GM15510 (cell line): ENCODE data around the gene NPFF.

Experiments used
- POLR2A ChIP-seq: IDR thresholded peaks from 3 replicates; pipeline ENCODE4 v1.6.1; 2011; ENCODE audit warnings: borderline replicate concordance; ENCODE audit not compliant: insufficient read length; ENCODE audit errors: extremely low read depth

The NPFF gene

DNA sequence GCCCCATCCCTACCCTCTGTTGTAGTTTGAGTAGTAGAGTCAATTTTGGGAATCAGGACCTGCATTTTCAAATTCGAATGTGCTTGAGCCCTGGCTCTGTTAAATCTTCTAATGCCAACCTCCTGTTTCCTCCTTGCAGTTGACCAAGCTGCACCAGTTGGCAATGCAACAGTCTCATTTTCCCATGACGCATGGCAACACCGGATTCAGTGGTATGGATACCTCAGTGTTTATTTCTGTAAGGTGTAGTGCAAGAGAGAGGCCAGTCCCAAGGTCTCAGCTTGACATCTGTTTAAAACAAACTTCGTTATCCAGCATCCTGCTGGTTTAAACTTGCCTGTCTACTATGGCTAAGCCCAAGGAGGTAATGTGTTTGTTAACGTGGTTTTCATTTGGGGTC is 40.2 kb downstream of the NPFF start:
- TF ChIP-seq POLR2A = no peak

DNA sequence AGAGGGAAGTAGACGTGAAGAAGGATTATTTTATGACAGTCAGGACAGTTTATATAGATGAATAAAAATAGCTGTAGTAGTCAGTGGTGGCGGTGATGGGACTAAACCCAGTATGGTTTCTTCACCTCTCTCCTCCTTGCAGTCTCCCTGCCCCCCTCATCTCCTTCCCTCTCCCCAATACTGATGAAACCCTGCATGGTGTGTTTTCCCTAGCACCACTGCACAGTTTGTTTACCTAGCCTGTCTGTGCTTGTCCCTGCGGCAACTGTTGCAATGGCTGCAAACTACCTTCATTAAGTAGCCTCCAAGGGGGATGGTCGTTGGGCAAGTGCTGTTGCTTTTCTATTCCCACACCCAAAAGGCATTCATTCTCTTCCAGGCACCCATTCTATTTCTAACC is 40.6 kb downstream of the NPFF start:
- no peak for TF ChIP-seq POLR2A

DNA sequence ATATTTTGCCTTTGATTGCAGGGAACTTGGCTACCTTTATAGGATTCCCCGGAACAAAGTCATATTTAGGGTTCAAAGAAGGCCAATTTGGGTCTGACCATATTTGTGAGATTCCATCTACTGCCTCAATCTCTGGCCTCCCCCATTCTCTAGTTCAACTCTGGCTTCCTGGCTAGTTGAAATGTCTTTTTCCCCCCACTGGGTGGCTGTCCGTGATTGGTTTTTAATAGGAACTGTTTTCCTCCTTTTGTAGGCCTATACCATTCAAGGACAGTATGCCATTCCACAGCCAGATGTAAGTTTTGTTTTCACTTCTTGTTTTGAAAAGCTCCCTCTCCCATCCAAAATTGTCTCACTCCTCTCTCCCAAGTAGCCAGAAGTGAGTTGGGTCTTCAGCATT is 41.6 kb downstream of the NPFF start:
- no peak for TF ChIP-seq POLR2A

- no peak for TF ChIP-seq POLR2A
Measured at GRCh38 chr12:53464685-53465418, 42.4 kb downstream of the NPFF start.

DNA sequence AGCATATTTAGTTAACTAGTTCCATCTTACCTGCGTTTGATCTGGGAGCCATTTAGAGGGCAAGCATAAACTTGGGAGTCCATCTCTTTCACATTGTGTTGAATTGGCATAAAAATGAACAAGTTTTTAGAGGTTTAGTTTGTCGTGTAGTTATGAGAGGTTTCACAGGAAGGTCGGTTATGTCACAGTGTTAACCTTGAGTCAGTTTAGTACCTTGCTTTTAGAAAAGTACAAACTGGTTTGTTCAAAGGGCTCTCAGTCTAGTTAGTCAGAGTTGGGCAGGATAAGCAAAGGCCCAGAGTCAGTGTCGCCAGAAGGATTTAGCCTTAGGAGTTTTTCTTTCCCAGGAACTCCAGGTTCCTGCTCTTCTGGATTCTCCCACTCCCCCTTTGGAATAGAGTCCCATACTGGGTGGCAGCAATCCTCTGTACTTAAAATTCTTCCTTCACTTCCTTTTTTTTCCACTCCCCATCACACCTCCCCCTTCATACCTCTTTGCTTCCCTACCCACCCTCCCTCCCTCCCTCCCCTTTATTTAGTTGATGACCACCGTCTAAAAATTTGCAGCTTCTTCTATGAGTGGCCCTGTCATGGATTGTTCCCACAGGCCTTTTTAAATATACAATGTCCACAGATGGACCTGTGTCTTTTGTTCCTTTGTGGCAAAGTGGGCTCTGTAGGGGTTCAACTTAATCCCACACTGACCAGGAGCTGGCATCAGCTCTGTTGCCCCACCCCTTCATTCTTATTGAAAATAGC is 43.3 kb downstream of the NPFF start:
- no peak for TF ChIP-seq POLR2A

DNA sequence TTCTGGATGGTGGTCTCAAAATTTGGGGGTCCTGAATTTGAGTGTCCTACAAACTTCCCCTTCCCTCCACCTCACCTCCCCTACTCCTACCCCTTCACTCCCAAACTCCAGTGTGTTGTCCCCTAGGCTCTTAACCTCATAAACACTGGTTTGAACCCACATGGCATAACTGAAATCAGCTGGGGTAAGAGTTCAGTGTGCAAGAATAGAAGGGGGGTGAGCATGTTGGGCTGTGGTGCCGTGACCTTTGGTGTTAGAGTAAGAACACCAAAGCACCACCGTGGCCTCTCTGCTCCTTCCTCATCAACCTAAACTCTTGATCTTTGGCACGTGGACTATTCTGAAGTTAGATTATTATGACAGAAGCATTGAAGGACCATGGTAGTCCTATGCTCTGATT is 44.3 kb downstream of the NPFF start:
- TF ChIP-seq POLR2A = no peak

- no peak for TF ChIP-seq POLR2A
Measured at GRCh38 chr12:53461591-53461990, 45.7 kb downstream of the NPFF start.

DNA sequence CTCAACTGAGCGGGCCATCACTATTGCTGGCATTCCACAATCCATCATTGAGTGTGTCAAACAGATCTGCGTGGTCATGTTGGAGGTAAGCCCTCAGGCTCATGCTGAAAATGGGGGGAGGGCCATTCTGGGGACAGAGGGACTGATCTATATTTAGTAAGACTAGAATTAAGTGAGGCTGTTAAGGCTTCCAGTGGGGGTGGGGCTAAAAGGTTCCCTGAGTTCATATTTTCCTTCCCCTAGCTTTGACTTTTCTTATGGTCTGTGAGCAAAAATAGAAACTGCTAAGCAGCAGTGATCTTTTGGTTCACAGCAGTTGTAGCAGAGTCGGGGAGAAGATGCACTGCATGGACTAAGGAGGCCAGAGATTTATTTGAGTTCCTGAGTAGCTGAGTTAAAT is 46.2 kb downstream of the NPFF start:
- no peak for TF ChIP-seq POLR2A

DNA sequence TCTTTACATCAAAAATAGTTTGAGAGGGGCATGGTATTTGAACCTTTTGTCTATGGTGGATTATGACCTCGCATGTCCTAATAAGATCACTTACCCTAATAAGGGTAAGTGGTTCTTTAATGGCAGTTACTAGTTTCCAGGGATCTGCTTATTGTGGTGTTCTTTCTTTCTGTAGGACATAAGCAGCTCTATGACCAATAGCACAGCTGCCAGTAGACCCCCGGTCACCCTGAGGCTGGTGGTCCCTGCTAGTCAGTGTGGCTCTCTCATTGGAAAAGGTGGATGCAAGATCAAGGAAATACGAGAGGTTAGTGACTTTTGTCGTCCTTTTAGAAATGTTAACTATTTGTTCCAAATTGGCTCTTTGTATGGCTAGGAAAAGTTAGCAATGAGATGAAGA is 48.2 kb downstream of the NPFF start:
- no peak for TF ChIP-seq POLR2A
